ENCODE data around the gene PPIF. TPM values are rescaled to one million over a fixed set of nuclear protein-coding genes. Genes with fewer than 3 reads are reported as not detected.
A peak's percentile ranks its signal among the peaks of the same experiment; 100 is the strongest.

The PPIF gene
- total and polyA plus RNA-seq, 4 donors = 22.2 to 84.3 (median 60.0) TPM

GRCh38 chr10:79385804-79386531 lies 38.7 kb downstream of the PPIF start:
- Histone ChIP-seq H3K9me3 (ENCODE audit: control insufficient read depth in 4 of 4, low read length in 3 of 4) (no peaks in the 10 kb centered on the region), H3K36me3 (ENCODE audit: control insufficient read depth in 4 of 4, insufficient read depth in 3 of 4, low read depth in 1 of 4, low read length in 3 of 4) (peaks cover 0 to 27% (median 10%) of the 10 kb centered on the region in 4 donors), H3K4me3 (ENCODE audit: low read depth in 1 of 3, low read length in 3 of 3) (no peak overlapping the region), H3K27ac (ENCODE audit: low read depth in 1 of 2, low read length in 2 of 2) (peak overlapping the region in 1 of 2 donors; percentile 34), H3K4me1 (ENCODE audit: control insufficient read depth in 4 of 4, insufficient read depth in 4 of 4, low read length in 3 of 4) (peaks cover 9 to 35% (median 23%) of the 10 kb centered on the region in 4 donors), H3K27me3 (ENCODE audit: control insufficient read depth in 4 of 4, insufficient read depth in 4 of 4, low read length in 3 of 4) (no peaks in the 10 kb centered on the region), H3K9ac (ENCODE audit: low read depth in 1 of 2, low read length in 2 of 2) (no peak overlapping the region)
- peak; percentile 33 for DNase-seq (ENCODE audit: low spot score)
- TF ChIP-seq RAD21 (IDR thresholded peaks at IDR 0.05) = no peak
- TF ChIP-seq JUND (IDR thresholded peaks at IDR 0.05) = no peak
- no peak for TF ChIP-seq MAX (IDR thresholded peaks at IDR 0.05)
- no peak for TF ChIP-seq YY1 (IDR thresholded peaks at IDR 0.05)
- no peak for TF ChIP-seq GABPA (IDR thresholded peaks at IDR 0.05 in 1 of 2, conservative IDR thresholded peaks at IDR 0.05 in 1 of 2)
- no peak for TF ChIP-seq EGR1 (IDR thresholded peaks at IDR 0.05; ENCODE audit: low read depth in 2 of 2)
- no peak for TF ChIP-seq CTCF (IDR thresholded peaks at IDR 0.05; ENCODE audit: low read depth, low read length, missing input control)
- no peak for TF ChIP-seq NR2F2 (IDR thresholded peaks at IDR 0.05)
- no peak for TF ChIP-seq TAF1 (conservative IDR thresholded peaks at IDR 0.05)
- no peak for TF ChIP-seq HNF4A (conservative IDR thresholded peaks at IDR 0.05)
- 90% methylated on average over 28 of the region's 28 CpGs for WGBS

- Histone ChIP-seq H3K4me3 (ENCODE audit: low read depth in 1 of 3, low read length in 3 of 3) (no peak overlapping the region), H3K27me3 (ENCODE audit: control insufficient read depth in 4 of 4, insufficient read depth in 4 of 4, low read length in 3 of 4) (no peaks in the 10 kb centered on the region), H3K4me1 (ENCODE audit: control insufficient read depth in 4 of 4, insufficient read depth in 4 of 4, low read length in 3 of 4) (peaks cover 7 to 34% (median 17%) of the 10 kb centered on the region in 4 donors), H3K36me3 (ENCODE audit: control insufficient read depth in 4 of 4, insufficient read depth in 3 of 4, low read depth in 1 of 4, low read length in 3 of 4) (peaks cover 0 to 27% (median 10%) of the 10 kb centered on the region in 4 donors), H3K9ac (ENCODE audit: low read depth in 1 of 2, low read length in 2 of 2) (no peak overlapping the region), H3K9me3 (ENCODE audit: control insufficient read depth in 4 of 4, low read length in 3 of 4) (no peaks in the 10 kb centered on the region), H3K27ac (ENCODE audit: low read depth in 1 of 2, low read length in 2 of 2) (peak overlapping the region in 1 of 2 donors; percentile 34)
- TF ChIP-seq HNF4G (IDR thresholded peaks at IDR 0.05) (no peak), CTCF (IDR thresholded peaks at IDR 0.05; ENCODE audit: low read depth, low read length, missing input control) (no peak), RXRA (IDR thresholded peaks at IDR 0.05) (no peak), REST (IDR thresholded peaks at IDR 0.05) (no peak), FOXA1 (IDR thresholded peaks at IDR 0.05) (no peak), GABPA (IDR thresholded peaks at IDR 0.05 in 1 of 2, conservative IDR thresholded peaks at IDR 0.05 in 1 of 2) (no peak), JUND (IDR thresholded peaks at IDR 0.05) (no peak), TAF1 (conservative IDR thresholded peaks at IDR 0.05) (no peak), YY1 (IDR thresholded peaks at IDR 0.05) (no peak), RAD21 (IDR thresholded peaks at IDR 0.05) (no peak), ATF3 (IDR thresholded peaks at IDR 0.05) (no peak), FOXA2 (IDR thresholded peaks at IDR 0.05) (no peak), MAX (IDR thresholded peaks at IDR 0.05) (no peak), SP1 (IDR thresholded peaks at IDR 0.05) (no peak), ZBTB33 (IDR thresholded peaks at IDR 0.05) (no peak), EGR1 (IDR thresholded peaks at IDR 0.05; ENCODE audit: low read depth in 2 of 2) (no peak)
- 78% methylated on average over 24 of the region's 24 CpGs for WGBS
- DNase-seq (ENCODE audit: low spot score) = peak; percentile 33
Measured at GRCh38 chr10:79386637-79387465, 39.6 kb downstream of the PPIF start.
